Stimulated activated CD4-positive, alpha-beta T cell treated with anti-CD3 and anti-CD28 coated beads, Interleukin-4, amount 100 ng/mL, for 24 hours (primary cell): ENCODE data around the gene KIAA0513.

ENCODE experiments used
- DNase-seq: peaks from one replicate; pipeline ENCODE4 v3.0.0-alpha.2; 2020

Gene KIAA0513

DNA sequence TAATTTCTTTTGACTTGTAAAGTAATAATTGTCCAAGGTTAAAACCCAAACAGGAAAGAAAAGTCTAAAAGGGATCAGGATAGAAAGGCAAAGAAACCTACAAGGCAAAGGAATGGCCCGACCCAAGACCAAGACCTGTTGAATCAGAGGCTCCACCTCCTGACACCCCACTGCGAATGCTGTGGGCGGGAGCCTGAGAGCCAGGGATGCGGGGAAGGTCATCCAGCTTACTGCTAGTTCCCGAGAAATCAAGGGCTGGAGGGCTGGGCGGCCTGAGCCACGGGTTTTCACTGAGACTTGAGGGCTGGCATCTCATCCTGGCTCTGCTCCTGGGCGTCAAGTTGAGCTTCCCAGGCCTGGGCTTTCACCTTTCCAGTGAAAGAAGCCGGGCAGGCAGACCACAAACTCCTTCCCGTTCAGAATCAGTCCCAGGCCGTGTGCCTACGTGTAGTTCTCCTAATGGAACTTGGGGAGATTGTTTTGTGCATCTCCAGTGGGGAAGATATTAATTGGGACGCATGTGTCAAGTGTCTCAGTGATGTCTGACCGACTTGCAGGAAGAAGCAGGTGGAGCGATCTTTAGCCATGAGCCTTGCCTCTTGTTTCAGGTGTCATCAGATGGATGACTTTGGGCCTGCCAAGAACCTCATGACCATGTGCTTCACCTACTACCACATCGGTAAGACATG, 47.8 kb downstream of the KIAA0513 start:
- DNase-seq = no peak

DNA sequence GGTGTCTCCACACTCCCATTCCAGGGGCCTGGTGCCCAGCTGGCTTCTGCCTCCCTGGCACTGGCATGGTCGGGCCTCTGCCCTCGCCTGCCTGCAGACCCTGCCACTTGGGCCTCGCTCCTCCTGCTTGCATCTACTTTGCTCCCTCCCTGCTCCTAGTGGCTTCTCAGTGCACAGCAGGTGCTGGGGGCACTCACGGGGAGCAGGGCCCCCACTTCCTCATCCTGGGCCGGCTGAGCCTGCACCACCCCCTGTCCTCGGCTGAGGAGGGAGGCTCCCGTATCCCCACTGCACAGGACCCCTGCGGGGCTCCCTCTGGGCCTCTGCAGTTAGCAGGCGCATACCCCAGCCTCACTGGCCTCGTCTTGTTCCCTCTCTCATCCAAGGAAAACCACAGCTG, 49.4 kb downstream of the KIAA0513 start:
- DNase-seq = no peak

DNA sequence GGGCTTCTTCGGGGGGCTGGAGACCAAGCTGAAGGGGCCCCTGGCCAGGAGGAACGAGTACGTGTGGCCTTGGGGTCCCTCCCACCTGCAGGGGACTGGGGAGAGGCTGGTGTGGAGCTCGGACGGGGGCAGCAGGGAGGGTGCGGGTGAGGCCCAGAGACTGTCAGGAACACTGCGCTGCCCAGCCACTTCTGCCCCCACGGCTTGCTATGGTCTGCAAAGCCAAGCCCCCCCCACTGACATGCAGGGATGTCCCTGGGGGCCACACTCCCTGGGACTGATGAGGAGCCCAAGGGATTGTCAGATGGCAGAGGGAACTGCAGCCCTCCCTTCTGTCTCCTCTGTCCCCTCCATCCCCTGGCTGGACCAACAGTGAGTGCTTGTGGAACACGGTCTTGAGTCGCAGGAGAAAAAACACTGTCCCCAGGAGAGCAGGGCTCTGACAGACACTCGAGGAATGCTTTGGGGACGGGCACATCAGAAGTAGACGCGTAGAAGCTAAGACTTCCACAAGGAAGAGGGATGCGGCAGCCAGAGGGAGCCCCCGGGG, 50.1 kb downstream of the KIAA0513 start:
- no peak for DNase-seq

DNA sequence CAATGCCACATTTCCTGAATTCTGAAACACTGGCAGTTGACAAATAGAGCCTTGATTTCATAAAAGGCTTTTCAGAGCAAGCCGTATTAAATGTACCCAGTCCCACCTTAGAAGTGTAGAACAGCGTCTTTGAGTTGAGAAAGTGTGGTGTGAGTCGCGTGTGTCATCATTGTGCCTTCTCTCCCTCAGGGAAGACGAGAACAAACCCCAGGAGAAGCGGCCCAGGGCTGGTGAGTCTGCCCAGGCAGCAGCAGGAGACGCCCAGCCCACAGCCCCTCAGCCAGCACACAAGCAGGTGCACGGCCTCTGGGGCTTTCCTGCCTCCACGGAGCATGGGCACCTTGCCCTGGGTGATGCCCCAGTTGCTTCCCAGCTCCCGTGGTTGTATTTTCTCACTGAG, 50.6 kb downstream of the KIAA0513 start:
- no peak for DNase-seq

DNA sequence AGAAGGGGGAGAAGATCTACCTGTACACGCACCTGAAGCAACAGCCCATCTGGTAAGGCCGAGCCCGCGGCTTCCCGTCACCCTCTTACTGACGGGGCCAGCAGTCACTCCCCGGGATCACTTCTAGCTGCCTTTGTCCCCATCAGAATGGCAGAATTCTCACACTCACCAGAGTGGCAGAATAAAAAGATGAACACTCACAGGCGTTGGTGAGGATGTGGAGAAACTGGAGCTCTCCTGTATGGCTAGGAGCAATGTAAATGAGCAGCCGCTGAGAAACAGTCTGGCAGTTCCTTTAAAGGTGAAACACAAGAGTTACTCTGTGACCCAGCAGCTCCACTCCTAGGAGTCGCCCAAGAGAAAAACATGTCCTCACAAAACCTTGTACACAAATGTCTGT, 51.4 kb downstream of the KIAA0513 start:
- DNase-seq = no peak

DNA sequence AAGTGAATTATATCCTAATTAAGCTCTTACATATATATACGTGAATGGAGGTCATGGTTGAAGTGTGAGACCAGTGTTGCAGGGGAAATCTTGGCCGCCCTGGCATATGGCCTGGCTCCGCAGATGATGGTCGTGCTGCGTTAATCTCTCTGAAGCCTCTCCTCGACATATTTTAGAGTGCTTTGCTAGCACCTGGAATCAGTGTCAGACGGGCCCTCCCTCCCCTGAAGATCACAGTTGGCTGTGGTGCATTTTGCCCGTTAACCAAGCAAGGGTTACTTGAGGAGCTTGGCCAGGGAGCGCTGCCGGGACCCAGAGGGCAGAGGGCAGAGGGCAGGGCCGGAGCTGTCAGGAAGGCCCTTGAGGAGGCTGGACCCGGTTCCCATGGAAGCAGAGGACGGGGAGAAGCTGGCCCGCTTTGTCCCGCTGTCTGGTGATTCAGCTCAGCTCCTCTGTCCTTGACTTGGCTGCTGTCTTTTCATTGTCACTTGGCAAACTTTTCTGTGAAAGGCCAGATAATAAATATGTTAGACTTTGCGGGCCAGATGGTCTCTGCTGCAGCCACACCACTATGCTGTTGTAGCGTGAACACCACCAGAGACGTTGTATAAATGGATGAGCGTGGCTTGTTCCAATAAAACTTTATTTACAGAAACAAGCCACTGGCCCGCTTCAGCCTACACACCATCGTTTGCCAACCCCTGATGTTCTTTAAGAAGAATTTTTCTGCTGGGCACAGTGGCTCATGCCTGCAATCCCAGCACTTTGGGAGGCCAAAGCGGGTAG, 52.4 kb downstream of the KIAA0513 start:
- DNase-seq = no peak

DNA sequence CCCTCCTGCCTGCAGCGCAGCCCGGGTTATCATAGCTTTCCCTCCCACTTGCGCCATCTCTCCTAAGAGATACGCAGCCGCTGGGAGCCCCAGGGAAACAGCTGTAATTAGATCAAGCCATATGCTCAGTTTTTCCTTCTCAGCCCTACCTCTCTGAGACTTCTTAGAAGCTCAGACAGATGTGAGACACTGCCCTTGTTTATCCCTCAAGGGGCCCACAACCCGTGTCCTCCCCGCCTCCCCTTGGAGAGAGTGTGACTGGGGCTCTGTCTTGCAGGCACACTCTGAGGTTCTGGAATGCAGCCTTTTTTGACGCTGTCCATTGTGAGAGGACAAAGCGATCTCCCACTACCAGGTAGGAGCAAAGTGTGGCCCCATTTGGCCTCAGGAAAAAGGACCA, 53.4 kb downstream of the KIAA0513 start:
- no peak for DNase-seq

DNA sequence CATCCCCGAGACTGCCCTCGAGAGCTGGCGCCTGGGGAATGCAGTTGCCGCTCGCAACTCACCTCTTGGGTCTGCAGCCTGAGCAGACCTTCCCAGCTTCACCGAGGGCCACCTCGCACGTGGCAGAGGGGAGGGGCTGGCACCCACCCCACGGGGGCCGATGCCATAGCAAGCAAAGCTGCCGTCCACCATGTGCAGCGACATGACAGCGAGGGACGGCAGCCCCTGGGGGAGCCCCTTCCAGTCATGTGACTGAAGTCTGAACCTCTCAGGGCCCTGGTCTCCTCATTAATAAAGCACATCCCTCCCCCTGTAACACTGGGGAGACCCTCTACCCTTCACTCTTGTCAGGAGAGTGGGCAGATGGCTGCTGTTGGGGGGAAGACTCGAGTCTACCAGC, 54.2 kb downstream of the KIAA0513 start:
- DNase-seq = no peak

DNA sequence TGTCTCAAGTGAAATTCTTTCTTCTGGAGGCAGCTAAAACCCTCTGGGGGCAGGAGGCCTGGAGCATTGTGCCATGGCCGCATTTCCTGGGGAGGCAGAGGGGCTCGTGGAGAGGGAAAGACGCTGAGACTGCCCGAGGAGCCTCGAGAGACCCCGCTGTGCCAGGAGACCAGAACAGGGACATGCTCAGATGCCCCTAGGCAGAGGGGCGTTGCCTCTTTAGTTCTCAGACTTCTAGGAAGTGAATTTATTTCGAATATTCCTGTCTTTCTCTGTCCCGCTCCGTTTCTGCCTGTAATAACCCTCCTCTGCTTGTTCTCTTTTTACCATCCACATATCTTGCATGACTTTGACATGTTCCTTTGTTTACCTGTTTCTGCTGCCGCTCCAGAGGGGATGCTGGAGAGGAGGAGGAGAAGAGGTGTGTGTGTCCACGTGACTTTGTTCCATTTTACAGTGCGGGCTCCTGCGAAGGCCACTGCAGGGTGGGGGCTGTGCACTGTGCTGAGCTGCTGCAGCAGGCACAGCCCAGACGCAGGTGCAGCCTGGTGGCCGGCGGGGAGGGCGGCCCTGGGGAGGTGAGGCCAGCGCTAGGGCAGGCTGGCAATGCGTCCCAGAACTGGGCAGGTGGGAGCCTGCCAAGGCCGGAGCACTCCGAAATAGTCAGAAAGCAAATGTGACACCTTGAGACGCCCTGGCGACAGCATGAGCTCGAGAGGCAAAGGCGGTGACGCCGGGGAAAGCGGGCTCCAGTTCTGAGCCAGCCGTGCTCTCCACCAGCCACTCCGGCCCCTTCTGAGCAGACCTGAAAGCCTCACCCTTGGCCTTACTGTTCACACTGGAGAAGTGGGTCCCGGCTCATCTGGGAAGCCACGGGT, 54.8 kb downstream of the KIAA0513 start:
- DNase-seq = no peak

DNA sequence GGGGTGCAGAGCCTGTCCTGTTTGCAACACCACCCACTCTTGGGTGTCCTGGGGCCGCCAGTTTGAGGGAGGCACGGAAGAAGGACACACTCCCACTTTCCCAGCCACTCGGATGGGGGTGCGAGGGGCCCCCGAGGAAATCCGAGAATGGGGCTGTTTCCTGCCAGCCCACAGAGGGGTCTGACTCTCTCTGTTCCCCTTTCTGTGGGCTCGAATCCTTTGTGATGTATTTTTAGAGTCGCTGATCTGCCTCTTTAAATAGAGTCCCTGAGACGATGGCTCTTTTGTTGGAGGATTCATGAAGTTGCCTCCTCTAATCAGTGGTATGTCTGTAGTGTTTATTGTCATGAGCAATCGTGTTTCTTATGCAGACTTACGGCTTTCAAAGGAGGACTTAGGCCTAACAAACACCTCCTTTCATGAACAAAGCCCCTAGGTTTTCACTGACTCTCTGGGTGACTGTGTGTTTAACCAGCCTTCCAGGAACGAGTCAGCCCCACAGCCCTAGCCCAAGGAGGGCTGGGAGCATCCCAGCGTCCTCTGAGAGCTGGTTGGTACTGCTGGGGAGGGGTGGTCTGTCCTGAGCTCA, 55.5 kb downstream of the KIAA0513 start:
- DNase-seq = no peak

DNA sequence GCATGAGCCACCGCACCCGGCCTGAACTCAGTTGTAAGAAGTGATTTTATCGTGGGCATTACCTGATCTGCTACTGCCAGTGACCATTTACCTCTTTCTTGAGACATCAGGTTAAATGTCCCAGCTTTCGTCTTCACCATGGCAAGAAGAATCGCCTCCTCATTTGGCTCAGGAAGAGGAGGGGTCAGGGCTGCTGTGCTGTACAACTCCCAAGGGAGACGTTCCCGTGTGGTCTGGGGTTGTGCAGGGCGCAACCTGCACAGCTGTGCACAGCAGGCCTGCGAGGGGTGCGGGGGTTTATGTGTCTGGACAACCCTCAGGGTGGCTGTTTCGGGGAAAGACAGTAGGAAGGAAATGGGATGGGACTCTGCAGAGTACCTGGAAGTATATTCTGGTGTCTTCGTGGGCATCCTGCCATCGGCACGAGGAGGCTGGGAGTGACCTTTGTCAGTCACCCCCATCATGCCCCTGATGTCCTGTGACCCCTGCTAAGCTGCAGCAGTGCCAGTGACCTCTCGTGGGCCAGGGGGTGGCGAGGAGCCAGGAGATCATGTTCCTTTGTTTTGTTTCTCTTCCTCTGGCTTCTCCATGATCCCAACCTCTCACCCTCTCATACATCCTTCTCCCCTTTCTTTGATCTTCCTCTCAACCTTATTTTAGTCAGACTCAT, 57.4 kb downstream of the KIAA0513 start:
- DNase-seq = no peak

DNA sequence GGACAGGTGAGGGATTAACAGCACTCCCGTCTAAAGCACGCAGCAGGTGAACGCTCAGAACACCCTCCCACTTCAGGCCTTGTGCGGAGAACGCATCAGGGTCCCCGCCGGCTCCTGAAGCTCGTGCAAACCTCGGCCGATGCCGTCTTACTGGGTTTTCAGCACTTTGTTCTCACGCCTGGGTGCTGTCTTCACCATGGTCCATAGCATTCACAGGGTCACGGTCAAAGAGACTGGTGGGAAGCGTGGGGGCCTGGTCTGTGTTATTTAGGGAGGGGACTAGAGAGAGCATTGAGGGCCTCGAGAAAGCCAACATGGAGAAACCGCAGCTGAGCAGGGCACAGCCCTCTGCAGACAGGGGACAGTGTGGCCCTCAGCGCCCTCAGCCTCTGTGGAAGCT, 58.1 kb downstream of the KIAA0513 start:
- no peak for DNase-seq

DNA sequence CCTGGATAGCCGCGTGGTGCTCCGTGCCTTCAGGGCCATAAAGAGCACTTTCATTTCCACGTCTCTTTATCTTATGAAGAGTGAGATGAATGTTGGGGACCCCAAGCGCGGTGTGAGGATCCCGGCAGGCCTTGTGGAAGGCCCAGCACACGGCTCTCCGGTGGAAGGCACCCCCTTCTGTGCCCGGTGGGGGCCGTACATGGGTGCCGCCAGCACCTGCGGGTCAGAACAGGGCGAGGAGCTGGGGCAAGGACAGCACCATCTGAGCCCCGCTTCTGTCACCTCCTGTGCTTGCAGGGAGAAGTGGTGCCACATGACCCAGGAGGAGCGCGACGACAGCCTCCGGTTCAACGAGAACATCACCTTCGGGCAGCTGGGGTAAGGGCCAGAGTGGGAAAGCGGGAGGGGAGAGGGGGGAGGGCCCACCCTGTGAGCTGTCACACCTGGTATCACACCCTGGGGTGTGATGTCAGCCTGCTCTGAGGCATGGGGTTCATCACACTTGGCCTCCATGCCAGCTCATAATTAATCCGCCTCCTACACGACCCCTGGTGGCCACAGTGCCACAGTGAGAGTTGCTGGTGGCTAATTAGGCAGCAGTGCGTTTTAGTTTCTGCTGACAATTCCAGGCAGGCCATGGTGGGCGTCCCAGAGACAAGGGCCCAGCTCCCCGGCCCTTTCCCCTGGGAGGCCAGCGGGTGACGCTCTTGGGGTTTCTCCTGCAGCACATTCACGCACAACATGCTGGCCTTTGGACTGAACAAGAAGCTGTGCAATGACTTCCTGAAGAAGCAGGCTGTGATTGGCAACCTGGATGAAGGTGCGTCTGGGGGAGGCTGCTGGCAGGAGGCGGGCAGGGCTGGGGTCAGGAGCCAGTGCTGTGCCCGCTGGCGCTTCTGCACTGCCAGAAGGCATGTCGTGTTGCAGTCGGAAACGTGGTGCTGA, 59.0 kb downstream of the KIAA0513 start:
- peak; percentile 84 for DNase-seq

DNA sequence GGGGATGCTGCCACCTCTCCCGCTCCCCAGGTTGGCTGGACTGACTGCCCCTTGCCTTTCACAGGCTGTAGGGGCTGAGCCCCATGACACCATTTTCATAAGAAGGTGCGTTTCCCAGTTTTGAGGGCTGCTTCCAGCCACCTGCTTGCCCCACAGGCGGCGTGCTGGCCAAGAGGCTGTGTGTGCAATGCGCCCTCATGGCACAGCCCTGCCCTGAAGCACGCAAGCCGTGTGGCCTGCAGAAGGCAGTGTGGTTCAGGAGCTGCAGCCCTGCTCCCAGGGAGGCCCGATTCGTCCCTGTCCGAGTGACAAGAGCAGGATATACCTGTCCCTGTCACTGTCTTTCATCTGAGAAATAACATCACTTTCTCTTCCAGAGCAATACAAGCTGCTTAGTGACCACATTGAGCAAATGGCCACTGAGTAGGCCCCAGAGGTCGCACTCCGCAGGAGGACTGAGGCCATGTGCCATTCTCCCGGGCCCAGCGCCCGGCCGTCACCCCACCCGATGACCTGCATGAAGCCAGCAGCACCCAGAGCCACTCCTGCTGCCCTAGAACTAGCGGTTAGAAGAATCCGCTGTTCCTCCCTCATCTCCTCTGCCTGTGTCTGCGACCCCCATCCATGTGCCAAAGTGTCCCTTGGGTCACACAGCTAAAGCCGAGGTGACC, 60.4 kb downstream of the KIAA0513 start:
- DNase-seq = no peak

DNA sequence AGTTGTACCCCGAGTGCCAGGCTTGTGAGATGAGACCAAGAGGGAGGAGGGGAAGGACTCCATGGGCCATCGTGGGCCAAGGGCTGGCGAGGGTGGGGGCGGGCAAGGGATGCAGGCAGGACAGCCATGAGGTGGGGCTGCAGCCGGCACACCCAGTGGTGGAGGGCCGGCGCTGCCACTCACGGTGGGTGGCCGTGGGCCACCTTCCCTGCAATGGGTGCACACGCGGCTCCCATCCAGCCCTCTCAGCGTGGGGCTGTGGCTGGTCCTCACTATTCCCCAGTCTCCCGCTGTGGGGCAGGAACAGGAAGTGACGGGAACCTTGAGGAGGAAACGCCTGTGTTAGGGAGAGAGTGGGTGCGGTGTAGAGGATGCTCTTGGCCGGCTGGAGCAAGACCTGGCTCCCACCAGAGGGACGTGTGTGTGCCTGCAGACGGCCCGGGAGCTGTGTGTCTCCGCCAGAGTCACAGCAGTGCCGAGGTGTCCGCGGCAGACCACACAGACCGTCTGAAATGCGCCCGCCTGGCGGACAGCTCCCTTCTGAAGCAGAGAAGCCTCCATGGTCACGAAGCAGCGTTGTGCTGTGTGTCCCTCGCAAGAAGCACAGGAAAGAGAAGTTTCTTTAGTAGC, 61.1 kb downstream of the KIAA0513 start:
- DNase-seq = no peak

DNA sequence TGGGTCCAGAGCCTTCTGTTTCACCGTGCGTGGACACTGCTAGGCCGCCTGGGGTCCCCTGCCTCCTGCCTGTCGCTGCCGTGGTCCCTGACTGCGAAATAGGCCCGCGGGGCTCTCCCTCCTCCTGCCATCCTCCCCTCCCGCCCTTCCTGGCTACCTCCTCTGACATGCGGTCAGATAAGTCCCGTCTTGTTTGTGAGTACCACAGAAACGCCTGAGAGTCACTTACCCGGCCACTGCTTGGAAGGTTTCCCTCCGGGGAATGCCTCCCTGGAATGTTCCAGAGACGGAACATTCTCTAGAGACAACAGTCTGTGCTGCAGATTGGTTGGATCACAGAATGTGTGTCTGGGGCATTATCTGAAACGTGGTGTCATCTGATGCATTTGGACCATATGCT, 61.9 kb downstream of the KIAA0513 start:
- no peak for DNase-seq

DNA sequence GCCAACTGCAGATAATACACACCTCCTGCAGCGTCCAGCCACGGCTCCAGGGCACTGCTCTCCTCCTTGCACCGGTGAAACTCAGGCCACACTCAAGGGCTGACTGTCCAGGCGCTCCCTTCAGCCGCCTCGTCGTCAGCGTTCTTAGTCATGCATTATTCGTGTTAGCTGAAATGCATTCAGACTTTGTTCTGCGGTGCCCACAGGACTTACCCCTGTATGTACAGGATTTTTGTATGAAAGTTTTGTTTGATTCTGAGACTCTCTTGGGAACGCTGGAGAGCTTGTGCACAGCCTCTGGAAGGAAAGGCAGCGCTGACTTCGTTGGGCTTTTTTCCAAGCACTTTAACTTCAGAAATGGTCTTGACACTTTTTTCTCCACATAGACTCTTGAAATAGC, 62.6 kb downstream of the KIAA0513 start:
- DNase-seq = no peak

DNA sequence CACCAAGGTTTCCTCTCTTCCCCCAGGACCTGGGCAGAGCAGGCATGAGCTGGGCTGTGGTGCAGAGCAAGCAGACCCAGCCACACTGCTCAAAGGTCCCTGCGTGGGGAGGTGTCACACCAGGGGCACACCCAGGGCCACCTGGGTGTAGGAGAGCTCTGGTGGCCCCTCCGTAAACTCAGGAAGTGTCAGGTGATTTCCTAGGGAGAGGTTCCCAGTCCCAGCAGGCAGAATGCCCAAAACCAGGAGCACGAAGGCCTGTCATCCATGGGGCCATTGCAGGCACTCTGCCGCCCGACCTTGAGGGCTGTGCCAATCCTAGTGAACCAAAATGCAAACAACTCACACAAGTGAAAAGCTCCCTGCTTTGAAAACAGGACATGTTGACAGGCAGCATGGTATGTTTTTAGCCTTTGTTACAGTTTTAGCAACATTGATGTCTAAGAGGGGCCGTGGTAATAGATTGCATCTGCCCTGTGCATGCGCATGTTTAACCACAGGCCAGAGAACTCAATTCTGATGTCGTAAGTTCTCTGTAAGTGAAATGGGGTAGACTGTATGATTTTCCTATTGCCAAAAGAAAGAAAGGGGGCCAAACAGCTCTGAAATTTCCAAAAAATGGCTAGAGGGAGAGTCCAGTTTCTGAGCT, 63.4 kb downstream of the KIAA0513 start:
- DNase-seq = no peak

DNA sequence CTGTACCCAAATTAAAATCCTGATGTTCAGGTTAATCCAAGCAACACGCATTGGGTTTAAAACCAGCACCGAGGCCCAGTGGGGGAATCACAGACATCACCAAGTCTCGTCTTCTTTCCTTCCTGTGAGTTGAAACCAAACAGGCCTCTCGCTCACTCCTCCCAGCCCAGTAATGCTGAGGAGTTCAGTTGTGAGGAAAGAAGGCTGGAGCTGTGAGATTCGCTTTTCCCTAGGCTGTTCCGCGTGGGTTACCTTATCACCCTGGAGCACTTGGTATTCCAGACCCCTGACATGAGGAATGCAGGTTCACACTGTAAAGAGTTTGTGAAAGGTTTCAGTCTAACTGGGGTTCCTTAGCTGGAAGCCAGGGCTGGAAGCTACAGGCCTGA, 63.9 kb downstream of the KIAA0513 start:
- no peak for DNase-seq

DNA sequence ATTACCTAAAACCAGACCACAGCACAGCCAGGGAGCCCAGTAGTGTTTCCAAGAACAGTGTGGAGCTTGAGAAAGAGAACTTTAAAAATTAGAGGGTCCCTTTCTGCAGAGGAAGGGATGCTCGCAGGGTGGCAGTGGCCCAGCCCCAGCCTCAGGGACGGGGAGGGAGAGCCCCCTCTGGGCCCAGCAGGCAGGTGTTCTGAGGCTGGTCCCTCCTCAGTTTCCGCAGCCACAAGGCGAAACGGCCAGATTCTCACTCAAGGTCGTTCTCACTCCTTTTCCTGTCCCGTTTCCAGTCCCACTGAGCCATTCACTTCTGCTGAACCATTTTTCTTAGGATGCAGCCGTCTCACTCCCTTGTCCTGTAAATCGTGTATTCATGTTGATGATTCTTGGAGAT, 64.7 kb downstream of the KIAA0513 start:
- DNase-seq = no peak
